Cardiac septum (tissue), 1 donor: ENCODE data around the gene SLCO3A1. TPM values are rescaled to one million over a fixed set of nuclear protein-coding genes. Genes with fewer than 3 reads are reported as not detected.

Experiments used
- DNase-seq: peaks from one replicate; pipeline ENCODE4 v3.0.0-alpha.2; 2020; ENCODE audit warnings: low spot score
- intact Hi-C: fragments of 100-400 bp; cut with DNase I; formaldehyde crosslinking; loops from one replicate; pipeline ENCODE4 v1.14.0; 2022
- total RNA-seq: library from RNA; stranded (reverse); fragmentation: NEBNext Ultra II Directional; extraction: Animal tissue kit (Norgen Biotek cat#: 25700); gene quantifications from one replicate; pipeline ENCODE4 v1.2.1, GENCODE V29; 2021
- donor health status: DM: no; HTN: no; CAD: no.

Gene SLCO3A1
- total RNA-seq, 1 donor from 2014 or later: 43.9 TPM

GRCh38 chr15:91874992-91875660 is 21.6 kb downstream of the SLCO3A1 start:
- DNase-seq: no peak
- intact Hi-C loops: no loop called here

DNA sequence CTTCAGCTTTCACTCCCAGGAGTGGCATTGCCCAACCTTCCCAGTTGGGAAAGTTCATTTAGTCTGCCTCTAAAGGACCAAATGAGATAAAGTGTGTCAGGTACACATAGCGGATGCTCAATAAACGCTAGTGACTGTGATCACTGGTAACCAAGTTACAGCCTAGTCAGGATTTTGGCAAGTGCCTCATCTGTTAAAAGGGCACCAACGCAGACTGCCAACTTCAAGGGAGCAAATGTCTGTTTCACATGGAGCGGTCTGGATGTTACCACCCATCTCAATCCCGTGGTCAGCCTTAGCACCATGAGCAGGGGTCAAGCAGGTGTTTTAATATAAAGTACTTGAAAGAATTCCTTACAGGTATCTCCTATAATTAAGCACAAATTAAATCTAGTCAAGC is 22.7 kb downstream of the SLCO3A1 start:
- no peak for DNase-seq
- intact Hi-C loops: no loop called here

DNA sequence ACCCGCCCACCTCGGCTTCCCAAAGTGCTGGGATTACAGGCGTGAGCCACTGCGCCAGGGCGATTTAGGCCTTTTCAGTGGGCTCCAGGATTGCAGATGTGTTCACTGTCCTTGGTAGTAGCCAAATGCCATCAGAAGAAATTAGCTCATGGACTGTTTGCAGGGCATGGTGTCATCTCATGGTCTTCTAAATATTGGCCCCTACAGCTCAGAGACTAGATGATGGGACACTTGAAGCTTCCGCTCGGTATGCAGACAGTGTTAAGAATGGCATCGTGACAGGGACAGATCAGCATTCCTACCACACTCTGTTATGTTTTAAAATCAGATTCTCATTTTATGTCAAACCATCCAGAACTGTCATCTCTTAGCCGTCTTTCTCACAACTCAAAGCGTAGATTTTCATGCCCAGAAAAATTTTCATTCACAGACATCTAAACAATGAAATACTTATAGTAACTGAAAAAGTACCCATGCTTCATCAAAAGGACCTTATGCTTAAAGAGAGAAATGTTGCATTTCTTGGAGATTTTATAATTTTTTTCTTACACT is 24.9 kb downstream of the SLCO3A1 start:
- DNase-seq: no peak

GRCh38 chr15:91879158-91879557 is 25.6 kb downstream of the SLCO3A1 start:
- intact Hi-C loops: no loop called here
- DNase-seq: no peak

More for the DNA sequence above, 24.9 kb downstream of the SLCO3A1 start:
- intact Hi-C loops: no loop called here

- intact Hi-C loops: no loop called here
Measured at GRCh38 chr15:91880373-91880772, 26.9 kb downstream of the SLCO3A1 start.

DNA sequence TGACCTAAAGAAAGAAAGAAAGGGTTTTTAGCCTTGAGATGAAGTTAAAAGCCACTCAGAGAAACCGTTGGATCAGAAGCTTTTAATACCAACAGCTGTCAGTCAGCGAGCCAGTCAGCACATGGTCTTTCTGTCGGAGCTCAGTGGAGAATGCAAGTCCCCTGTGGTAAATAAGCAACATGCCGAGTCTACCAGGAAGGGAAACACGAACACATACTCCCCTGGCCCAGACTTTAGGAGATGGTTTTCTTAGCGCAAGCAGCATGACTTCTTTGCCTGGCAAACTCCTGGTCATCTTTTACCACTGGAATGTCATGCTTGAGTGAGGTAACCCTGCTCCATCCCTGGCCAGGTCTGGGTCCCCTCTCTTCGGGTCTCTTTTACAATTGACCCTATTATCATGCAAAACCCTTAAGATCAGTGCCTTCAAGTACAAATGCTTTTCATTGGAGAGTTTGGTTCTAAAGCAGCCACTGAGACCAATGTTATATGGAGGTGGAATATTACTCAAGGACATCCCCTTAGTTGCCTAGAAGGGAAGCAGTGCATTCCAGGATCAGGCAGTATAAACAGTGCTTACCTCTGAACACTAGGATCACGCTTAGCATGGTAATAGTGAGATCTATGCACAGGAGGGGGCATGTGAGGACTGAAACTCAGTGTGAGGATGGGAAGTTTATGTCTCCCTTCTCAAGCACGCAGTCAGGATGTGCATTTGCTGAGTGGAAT is 28.2 kb downstream of the SLCO3A1 start:
- intact Hi-C loops: no loop called here
- DNase-seq: no peak

More at GRCh38 chr15:91880373-91880772, 26.9 kb downstream of the SLCO3A1 start:
- no peak for DNase-seq

- intact Hi-C loops: no loop called here
- DNase-seq: no peak
Measured at GRCh38 chr15:91882858-91883586, 29.5 kb downstream of the SLCO3A1 start.

GRCh38 chr15:91884606-91885005 is 31.1 kb downstream of the SLCO3A1 start:
- intact Hi-C loops: no loop called here
- no peak for DNase-seq

GRCh38 chr15:91885054-91885453 is 31.5 kb downstream of the SLCO3A1 start:
- no peak for DNase-seq
- intact Hi-C loops: no loop called here

DNA sequence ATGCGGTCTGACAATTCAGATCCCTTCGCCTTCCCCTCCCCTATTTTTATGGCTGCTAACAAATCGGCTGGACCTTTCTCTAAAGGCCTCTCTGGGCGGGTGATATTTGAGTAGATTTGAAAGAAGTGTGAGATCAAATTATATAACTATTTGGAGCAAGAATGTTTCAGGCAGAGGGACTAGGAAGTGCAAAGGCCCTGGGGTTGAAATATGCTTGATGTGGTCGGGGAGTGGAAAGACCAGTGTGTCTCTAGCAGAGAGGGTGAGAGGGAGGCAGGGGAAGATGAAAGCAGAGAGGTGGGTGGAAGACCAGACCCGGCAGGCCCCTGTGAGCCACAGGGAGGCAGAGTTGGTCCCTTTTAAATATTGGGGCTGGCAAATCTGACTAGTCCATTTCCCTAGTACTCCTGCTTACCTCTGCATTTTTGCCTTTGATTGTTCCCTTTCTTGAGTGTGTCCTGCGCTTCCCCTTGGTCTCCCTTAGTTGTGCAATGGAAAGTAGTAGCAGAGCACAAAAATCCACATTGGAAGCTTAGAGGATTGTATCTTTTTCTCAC is 32.3 kb downstream of the SLCO3A1 start:
- DNase-seq: no peak
- intact Hi-C loops: no loop called here

GRCh38 chr15:91886878-91887277 is 33.4 kb downstream of the SLCO3A1 start:
- no peak for DNase-seq
- intact Hi-C loops: no loop called here

DNA sequence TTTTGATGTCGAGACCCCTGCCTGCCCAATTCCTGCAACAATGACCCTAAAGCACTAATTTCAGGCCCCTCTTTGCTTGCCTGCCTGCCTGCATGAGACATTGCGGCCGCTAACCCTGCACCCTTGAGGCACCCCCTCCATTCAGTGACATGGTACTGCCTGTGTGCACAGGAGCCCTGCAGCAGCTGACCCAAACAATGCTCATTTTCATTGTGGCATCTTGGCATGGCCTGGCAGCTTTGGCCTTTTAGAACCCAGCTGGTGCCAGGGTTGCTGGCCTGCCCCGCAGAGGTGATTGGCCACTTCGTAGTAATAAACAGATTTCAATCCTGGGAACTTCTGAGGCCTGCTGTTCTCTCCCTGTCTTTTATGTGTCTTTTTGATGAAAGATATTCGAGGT is 33.8 kb downstream of the SLCO3A1 start:
- intact Hi-C loops: no loop called here
- no peak for DNase-seq

- intact Hi-C loops: no loop called here
- DNase-seq: no peak
Measured at GRCh38 chr15:91887921-91888373, 34.4 kb downstream of the SLCO3A1 start.

- DNase-seq: no peak
- intact Hi-C loops: no loop called here
Measured at GRCh38 chr15:91889111-91889815, 35.8 kb downstream of the SLCO3A1 start.

GRCh38 chr15:91890614-91891013 is 37.1 kb downstream of the SLCO3A1 start:
- intact Hi-C loops: no loop called here
- no peak for DNase-seq

DNA sequence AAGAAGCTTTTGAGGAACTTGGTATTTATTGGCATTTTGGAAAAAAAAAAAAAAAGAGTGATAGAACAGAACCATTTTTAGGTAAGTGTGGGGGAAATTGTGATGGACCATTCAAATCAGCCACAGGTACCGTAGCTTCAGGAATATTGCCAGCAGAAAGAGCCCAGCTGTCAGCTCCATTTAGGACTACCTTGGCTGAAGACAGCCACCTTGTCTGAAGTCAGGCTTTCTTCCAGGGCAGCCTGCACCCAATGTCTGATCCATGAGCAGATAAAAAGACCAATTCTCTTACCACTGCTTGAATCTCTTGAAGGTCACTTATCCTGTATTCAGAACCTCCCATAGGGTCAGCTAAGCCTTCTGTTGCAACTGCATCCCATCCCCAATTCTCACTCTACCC is 37.6 kb downstream of the SLCO3A1 start:
- no peak for DNase-seq
- intact Hi-C loops: no loop called here

- intact Hi-C loops: no loop called here
- no peak for DNase-seq
Measured at GRCh38 chr15:91891788-91892345, 38.4 kb downstream of the SLCO3A1 start.

- intact Hi-C loops: no loop called here
- no peak for DNase-seq
Measured at GRCh38 chr15:91892436-91892835, 38.9 kb downstream of the SLCO3A1 start.

GRCh38 chr15:91894606-91895005 is 41.1 kb downstream of the SLCO3A1 start:
- DNase-seq: no peak
- intact Hi-C loops: no loop called here
